Activated CD8-positive, alpha-beta T cell treated with anti-CD3 and anti-CD28 coated beads for 36 hours (primary cell): ENCODE measurements around the gene VENTX. TPM values are rescaled to one million over a fixed set of nuclear protein-coding genes. Genes with fewer than 3 reads are reported as not detected.

ENCODE experiments used
- ATAC-seq: fragments of 200-7000 bp; cut with Tn5 transposase; one replicate; pipeline ENCODE4 v1.10.0; 2021; ENCODE audit warnings: mild to moderate bottlenecking, moderate library complexity
- CTCF ChIA-PET: fragments of 350-600 bp; sonication (Branson Sonifier 250); formaldehyde crosslinking; loops from one replicate; lab custom pipeline; 2021; ENCODE audit warnings: antibody characterized with exemption; lab: Charles Lee
- POLR2A ChIA-PET: fragments of 350-600 bp; sonication (Branson Sonifier 250); formaldehyde crosslinking; loops from one replicate; lab custom pipeline; 2021; ENCODE audit warnings: antibody characterized with exemption; lab: Charles Lee
- DNase-seq: peaks from one replicate; pipeline ENCODE4 v3.0.0-alpha.2; 2020
- H3K27ac Mint-ChIP-seq: one replicate; pipeline ENCODE4 v1.8.0; 2021; ENCODE audit warnings: mild to moderate bottlenecking, mixed read lengths
- H3K27me3 Mint-ChIP-seq: one replicate; pipeline ENCODE4 v1.8.0; 2021; ENCODE audit warnings: mixed read lengths
- H3K36me3 Mint-ChIP-seq: one replicate; pipeline ENCODE4 v1.8.0; 2021; ENCODE audit warnings: low read depth, mixed read lengths
- H3K4me1 Mint-ChIP-seq: one replicate; pipeline ENCODE4 v1.8.0; 2021; ENCODE audit warnings: low read depth, mixed read lengths
- H3K4me3 Mint-ChIP-seq: one replicate; pipeline ENCODE4 v1.8.0; 2021; ENCODE audit warnings: mild to moderate bottlenecking, moderate library complexity, mixed read lengths
- H3K9me3 Mint-ChIP-seq: one replicate; pipeline ENCODE4 v1.8.0; 2021; ENCODE audit warnings: mixed read lengths
- CTCF ChIP-seq: fragments of 200-600 bp; IDR thresholded peaks from one replicate; pipeline ENCODE4 v1.8.0; 2022; ENCODE audit warnings: antibody characterized with exemption, mild to moderate bottlenecking
- intact Hi-C: fragments of 100-400 bp; cut with micrococcal nuclease; formaldehyde crosslinking; loops from one replicate; pipeline ENCODE4 v1.10.0; 2022
- total RNA-seq, 2 experiments: library from RNA; stranded (reverse); gene quantifications; one replicate each; pipeline ENCODE4 v1.2.3, GENCODE V29; 2021

VENTX gene
- total RNA-seq, 2 experiments from 2014 or later: 0.09 TPM; not detected in 1

DNA sequence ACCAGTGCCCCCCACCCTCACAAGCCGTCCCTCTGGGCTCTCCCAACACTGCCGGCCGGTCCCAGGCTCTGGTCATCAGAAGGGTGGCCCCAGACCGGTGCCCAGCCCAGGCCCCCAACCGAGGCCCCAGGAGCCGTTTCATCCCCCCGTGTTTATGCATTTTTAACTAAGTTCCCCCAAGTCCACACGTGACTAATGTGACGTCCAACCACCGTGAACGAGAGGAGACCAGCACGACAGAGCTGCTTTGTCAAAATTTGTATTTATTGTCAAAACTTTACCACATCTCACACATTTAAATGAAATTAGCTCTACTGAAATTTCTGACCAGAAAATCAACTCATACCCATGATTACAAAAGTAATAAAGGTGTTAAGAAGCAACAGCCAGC, 8.6 kb downstream of the VENTX start:
- CTCF ChIA-PET: interaction anchor here (0.7 to 1.5 kb wide), 3 partner anchors 62 to 85 kb away, joined by 3 read pairs; no protein-coding TSS in a partner anchor
- H3K9me3 Mint-ChIP-seq: no peaks in the 10 kb centered on the region
- H3K36me3 Mint-ChIP-seq: no peaks in the 10 kb centered on the region
- peaks cover 10% of the 10 kb centered on the region for H3K4me1 Mint-ChIP-seq
- POLR2A ChIA-PET: no interaction called here
- ATAC-seq: no peak
- DNase-seq: no peak
- H3K27me3 Mint-ChIP-seq: peaks cover 18% of the 10 kb centered on the region
- no peak overlapping the region for H3K4me3 Mint-ChIP-seq
- H3K27ac Mint-ChIP-seq: no peak overlapping the region
- no peak for TF ChIP-seq CTCF
- intact Hi-C loops: no loop called here

DNA sequence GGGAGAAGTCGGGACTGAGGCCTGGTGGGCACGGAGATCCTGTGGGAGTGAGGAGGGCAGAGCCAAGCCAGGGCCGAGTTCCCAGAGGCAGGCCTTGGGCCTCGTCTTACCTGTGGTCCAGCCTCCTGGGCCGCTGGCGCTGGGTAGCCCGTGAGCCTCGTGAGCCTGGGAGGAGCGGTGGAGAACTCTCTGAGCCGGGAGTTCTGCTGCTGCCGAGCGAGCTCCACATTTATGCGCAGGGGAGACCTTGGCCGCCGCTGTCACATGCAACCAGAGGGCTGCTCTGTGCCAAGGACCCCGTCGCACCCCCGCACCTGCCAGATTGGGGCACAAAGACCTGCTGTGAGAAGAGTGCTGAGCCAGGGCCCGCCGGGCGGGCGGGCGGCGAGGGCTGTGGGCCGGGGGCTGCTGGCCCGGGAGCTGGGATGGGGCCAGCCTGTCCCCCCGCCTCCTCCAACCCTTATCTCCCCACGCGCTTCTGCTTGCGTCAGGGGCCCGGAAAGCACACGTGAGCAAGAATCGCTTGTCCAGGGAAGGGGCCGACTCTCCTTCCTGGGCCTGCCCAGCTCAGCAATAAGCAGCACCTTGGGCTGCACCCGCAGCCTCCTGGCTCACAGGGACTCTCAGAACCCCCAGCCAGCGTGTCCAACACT, 10.2 kb downstream of the VENTX start:
- ChIA-PET CTCF (interaction anchor here (1.0 to 1.5 kb wide), 3 partner anchors 15 to 71 kb away, joined by 3 read pairs; no protein-coding TSS in a partner anchor), POLR2A (interaction anchor here (1.7 kb wide), 1 partner anchor 9 kb away, joined by 4 read pairs; no protein-coding TSS in a partner anchor)
- Mint-ChIP-seq H3K27me3 (peaks cover 6% of the 10 kb centered on the region), H3K36me3 (no peaks in the 10 kb centered on the region), H3K4me3 (no peak overlapping the region), H3K27ac (no peak overlapping the region), H3K9me3 (no peaks in the 10 kb centered on the region), H3K4me1 (no peaks in the 10 kb centered on the region)
- no peak for TF ChIP-seq CTCF
- ATAC-seq (no peak), DNase-seq (no peak)
- intact Hi-C loops: no loop called here

DNA sequence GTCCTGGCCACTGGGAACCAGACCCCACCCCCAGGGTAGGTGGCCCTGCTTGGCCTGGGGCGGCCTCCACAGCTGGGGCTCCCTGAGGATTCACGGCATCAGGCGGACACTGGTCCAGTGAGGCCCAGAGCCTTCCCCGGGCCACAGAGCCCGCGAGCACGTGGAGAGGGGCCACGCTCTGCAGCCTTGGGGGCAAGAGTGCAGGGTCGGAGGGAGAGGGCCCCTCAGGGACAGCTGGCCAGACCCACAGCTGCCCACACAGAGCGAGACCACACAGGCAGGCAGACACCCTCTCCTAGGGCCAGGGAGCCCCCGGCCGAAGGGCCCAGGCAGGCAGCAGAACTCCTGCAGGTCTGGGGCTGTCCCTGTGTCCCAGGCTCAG, 10.7 kb downstream of the VENTX start:
- intact Hi-C loops: no loop called here
- no peaks in the 10 kb centered on the region for H3K4me1 Mint-ChIP-seq
- H3K27me3 Mint-ChIP-seq: peaks cover 2% of the 10 kb centered on the region
- CTCF ChIA-PET: interaction anchor here (1.2 kb wide), 1 partner anchor 27 kb away, joined by 3 read pairs; no protein-coding TSS in a partner anchor
- H3K9me3 Mint-ChIP-seq: no peaks in the 10 kb centered on the region
- POLR2A ChIA-PET: interaction anchor here (1.7 kb wide), 1 partner anchor 9 kb away, joined by 4 read pairs; no protein-coding TSS in a partner anchor
- H3K36me3 Mint-ChIP-seq: no peaks in the 10 kb centered on the region
- no peak for TF ChIP-seq CTCF
- no peak overlapping the region for H3K27ac Mint-ChIP-seq
- H3K4me3 Mint-ChIP-seq: no peak overlapping the region
- no peak for DNase-seq
- ATAC-seq: no peak

DNA sequence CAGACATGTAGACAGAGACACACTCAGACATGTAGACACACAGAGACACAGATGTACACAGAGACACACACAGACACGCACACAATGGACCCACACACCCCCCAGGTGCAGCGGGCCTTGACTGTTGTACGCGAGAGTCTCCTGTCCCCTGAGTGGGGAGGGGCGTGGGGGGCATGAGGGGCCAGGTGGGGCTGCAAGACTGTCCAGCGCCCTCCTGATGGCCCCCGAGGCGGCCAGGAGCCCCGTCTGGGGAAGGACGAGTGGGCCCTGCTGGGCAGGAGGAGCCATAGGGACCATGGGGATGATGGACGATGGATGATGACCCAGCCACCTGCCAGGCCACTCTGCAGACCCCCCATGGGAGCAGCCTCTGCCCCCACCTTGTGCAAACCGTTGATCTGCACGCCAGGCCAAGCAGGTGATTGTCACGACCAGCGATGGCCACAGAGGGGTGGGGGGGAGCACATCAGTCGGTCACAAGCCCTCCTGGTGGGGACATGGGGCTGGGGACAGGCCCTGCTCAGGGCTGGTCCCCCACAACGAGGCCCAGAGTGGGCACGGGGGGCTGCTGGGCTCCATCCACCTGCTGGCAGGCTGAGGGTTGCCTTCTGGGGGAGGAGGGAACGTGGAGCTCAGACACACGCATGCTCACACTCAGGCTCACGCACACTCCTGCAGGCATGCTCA, 11.6 kb downstream of the VENTX start:
- Mint-ChIP-seq H3K36me3 (no peaks in the 10 kb centered on the region), H3K9me3 (no peaks in the 10 kb centered on the region), H3K4me3 (no peak overlapping the region), H3K4me1 (no peaks in the 10 kb centered on the region), H3K27ac (no peak overlapping the region), H3K27me3 (peaks cover 2% of the 10 kb centered on the region)
- CTCF ChIA-PET: no interaction called here
- TF ChIP-seq CTCF: no peak
- POLR2A ChIA-PET: no interaction called here
- DNase-seq (no peak), ATAC-seq (peak; percentile 31)
- intact Hi-C loops: no loop called here
